GM18867 (cell line): ENCODE data around the gene MATN3.

Experiments
- ATAC-seq: cut with Tn5 transposase; IDR thresholded peaks from one replicate; pipeline ENCODE4 v1.9.1; 2021; ENCODE audit warnings: mild to moderate bottlenecking, moderate library complexity; ENCODE audit not compliant: unreplicated experiment

MATN3 gene

GRCh38 chr2:20005891-20006470, 6.5 kb downstream of the MATN3 start:
- no peak for ATAC-seq

GRCh38 chr2:20005067-20005627, 7.3 kb downstream of the MATN3 start:
- no peak for ATAC-seq

GRCh38 chr2:20001361-20001863, 11.1 kb downstream of the MATN3 start:
- no peak for ATAC-seq

DNA sequence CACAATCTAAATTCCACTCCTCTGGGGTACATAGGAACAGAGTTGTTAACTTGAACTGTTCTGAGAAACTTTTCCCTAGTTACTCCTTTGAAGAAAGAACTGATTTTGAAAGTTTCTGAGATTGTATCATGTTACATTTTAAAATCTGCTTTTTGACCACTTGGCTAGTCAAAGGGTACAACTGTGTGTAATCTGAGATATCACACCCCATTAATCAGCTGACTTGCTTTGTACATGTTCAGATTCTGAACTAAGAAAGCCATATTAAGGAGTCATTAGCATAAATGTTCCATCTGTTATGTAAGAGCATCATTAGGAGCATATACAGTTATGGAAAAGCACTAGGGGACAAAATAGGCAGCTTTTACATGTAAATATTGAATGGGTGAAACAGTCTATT, 18.7 kb downstream of the MATN3 start:
- no peak for ATAC-seq

GRCh38 chr2:19991895-19992294, 20.6 kb downstream of the MATN3 start:
- no peak for ATAC-seq

GRCh38 chr2:19990416-19990728, 22.1 kb downstream of the MATN3 start:
- ATAC-seq: no peak

DNA sequence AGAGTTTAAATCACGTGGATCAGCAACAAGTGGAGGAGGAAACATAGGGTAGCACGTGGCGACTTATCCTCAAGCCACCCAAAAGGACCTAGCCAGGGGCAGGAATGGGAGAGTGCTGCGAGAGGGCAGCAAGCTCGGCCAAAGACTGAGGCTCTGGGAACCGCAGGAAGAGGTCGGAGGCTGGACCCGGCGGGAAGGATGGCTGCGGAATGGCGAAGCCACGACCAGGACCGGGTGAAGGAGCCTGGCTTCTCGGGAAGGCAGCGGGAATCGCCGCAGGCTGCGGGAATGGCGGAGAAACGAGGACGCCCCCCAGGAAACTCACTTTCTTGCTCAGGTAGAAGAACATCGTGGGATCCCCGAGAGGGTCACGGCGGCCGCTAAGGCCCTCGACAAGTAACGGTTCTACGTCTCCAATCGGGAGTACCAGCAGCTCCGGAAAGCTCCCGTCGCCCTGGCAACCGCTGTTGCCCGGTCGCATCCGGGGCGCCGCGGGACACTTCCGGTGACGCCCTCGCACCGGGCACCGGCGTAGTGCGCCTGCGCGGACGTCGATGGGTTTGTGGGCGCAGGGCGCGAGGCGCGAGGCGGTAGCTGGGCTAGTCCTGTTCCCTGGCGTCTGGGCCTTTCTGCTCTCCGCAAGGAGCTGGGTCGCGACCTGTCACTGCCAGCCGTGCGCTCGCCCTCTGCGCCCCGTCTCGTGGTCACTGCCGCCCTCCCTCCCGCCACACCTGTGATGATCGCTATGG, 22.6 kb downstream of the MATN3 start, which contains the start of gene WDR35:
WDR35 (minus strand) TSS at position 439 of the 749 bp plus-strand sequence; CDS start at position 349, 90 bp downstream.
- peak; percentile 88 for ATAC-seq

DNA sequence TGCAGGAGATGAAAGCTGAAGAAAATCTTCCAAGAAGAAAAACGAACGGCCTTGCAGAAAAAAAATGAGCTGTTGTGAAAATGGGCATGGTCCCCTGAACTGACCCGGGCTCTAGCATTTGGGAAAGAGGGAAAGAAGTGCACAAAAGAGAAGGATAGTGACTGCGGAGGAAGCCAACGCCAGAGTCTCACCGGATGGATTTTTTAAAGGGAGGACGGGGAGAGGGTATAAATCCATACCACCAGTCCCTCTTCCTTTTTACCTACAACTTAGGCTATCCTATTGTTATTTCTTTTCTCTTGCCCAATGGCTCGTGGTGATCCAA, 23.2 kb downstream of the MATN3 start:
- ATAC-seq: no peak

- no peak for ATAC-seq
Measured at GRCh38 chr2:19988600-19988999, 23.9 kb downstream of the MATN3 start.

GRCh38 chr2:19987936-19988335, 24.5 kb downstream of the MATN3 start:
- peak; percentile 85 for ATAC-seq

DNA sequence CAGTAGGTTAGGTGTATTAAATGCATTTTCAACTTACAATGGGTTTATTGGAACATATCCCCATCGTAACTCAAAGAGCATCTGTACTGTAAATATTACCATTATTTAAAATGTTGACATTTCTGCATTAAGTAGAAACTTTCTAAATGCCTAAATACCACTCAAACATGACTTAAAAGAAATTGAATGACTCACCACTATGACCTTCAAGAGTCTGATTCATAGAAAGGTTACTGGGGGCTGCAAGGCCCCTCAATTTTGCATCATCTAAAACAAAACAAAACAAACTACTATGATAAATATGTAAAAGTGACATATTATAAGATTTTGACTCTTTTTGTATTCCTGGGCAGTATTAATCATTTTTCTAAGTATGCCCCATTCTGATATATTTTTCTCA, 30.2 kb downstream of the MATN3 start:
- no peak for ATAC-seq

DNA sequence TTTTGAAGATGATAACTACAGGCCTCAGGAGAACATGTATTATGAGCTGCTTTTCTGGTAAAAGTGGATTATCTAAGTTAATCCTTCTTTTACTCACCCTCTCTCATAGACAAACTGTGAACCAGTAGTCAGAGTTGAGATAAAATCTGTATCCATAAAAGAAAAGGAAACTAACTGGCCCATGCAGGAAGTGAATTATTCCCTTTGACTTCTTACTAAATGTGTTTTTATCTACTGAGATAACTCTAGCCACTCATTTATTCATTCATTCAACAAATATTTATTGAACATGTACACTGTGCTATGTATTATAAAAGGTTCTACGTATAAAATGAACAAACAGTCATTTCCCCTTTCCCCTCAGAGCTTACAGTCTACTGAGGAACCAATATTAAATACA, 32.5 kb downstream of the MATN3 start:
- ATAC-seq: no peak

GRCh38 chr2:19973466-19973865, 39.0 kb downstream of the MATN3 start:
- no peak for ATAC-seq

DNA sequence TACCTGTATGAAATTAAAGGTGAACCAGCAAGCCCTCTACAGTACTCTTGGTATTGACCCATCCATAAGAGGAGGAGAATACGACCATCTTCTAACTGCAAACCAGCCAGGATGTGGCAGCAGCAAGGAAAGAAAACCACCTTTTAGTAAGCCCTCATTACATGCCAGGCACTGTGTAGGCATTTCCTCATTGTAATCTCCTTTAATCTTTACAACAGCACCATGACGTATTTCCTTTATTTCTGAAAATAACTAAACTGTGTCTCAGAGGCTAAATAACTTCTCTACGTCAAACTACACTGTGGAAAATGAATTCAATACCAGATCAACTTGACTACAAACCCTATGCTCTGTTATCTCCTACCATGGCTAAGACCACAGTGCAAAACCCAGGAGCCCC, 40.8 kb downstream of the MATN3 start:
- no peak for ATAC-seq

GRCh38 chr2:19963386-19963785, 49.1 kb downstream of the MATN3 start:
- ATAC-seq: no peak

GRCh38 chr2:19955544-19956422, 56.7 kb downstream of the MATN3 start:
- peak; percentile 96 for ATAC-seq

DNA sequence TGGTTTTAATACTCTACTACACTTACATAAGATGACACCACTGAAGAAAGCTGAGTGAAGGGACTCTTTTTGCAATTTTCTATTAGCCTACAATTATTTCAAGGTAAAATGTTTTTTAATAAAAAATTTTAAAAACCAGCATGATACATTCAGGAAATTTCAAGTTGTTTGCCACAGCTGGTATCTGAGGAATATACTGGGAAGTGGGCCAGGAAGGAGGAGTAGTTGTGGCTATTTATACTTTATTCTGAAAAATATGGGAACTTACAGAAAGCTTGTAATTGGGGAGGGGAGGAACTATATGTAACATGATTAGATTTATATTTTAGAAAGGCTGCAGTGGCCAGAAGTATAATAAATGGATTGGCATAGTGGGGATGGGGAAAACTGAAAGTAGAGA, 63.4 kb downstream of the MATN3 start:
- no peak for ATAC-seq

DNA sequence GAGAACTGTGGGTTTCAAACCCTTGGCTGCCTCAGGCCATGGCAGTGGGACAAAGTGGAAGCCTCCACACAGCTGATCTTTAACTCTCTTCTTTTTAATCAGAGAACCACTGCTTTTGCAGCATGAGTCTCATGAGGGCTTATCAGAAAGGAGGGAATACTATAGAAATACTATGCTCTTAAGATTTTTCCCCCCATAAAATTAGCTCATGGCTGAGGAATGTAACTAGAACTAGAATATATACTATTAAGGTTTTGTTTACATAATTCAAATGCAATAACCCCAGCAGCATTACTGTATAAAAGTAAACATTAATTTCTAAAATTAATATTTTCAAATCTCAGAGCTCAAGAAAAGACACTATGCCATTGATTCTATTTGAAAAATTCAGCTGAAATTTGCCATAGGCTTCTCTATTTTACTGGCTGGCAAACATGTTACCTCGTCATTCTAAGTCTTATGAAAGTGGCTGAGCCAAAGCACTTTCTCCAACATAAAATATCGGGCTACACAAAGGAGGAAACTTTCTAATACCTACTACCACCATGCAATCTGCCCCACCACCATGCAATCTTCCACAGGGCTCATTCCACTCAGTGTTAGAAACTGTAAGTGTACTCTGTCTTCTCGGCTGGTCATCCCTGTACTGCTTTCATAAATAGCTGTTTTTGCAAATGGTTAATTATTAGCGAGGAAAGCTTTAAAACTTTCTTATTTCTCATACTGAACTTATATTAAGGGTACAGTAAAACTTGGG, 65.1 kb downstream of the MATN3 start:
- no peak for ATAC-seq

- no peak for ATAC-seq
Measured at GRCh38 chr2:19944205-19944845, 68.1 kb downstream of the MATN3 start.

DNA sequence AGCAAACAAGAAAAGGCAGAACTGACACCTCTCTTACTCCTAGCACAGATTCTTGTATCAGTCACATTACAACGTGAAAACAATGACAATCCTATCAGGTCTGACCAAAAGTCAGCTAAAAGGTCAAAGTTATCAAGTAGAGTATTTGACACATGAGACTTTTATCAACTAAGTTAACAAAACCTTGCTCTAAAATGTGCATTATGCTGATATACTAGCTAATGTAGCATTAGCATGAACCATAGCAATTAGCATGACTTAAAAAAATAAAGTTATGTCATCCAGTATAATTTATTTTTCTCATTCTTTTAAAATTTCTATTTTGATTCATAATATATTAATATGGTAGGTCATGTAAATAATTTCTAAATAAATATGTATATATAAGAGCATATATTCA, 69.3 kb downstream of the MATN3 start:
- ATAC-seq: no peak
